T-helper 2 cell treated with Interferon-gamma antibody and Interleukin-4, amounts not matched to agents 5 μg/mL and 100 μg/mL, for 36 hours (primary cell): ENCODE measurements around the gene PTPRN2.

Source experiments
- DNase-seq: peaks from one replicate; pipeline ENCODE4 v3.0.0; 2021; ENCODE audit warnings: low spot score
- H3K27ac Mint-ChIP-seq: one replicate; pipeline ENCODE4 v1.8.0; 2021; ENCODE audit warnings: mild to moderate bottlenecking, mixed read lengths
- H3K27me3 Mint-ChIP-seq: one replicate; pipeline ENCODE4 v1.8.0; 2021; ENCODE audit warnings: low read depth, mixed read lengths
- H3K36me3 Mint-ChIP-seq: one replicate; pipeline ENCODE4 v1.8.0; 2021; ENCODE audit warnings: low read depth, mixed read lengths
- H3K4me1 Mint-ChIP-seq: one replicate; pipeline ENCODE4 v1.8.0; 2021; ENCODE audit warnings: low read depth, mixed read lengths
- H3K4me3 Mint-ChIP-seq: one replicate; pipeline ENCODE4 v1.8.0; 2022; ENCODE audit warnings: mild to moderate bottlenecking, moderate library complexity, mixed read lengths
- H3K9me3 Mint-ChIP-seq: one replicate; pipeline ENCODE4 v1.8.0; 2021; ENCODE audit warnings: mixed read lengths

Gene PTPRN2

DNA sequence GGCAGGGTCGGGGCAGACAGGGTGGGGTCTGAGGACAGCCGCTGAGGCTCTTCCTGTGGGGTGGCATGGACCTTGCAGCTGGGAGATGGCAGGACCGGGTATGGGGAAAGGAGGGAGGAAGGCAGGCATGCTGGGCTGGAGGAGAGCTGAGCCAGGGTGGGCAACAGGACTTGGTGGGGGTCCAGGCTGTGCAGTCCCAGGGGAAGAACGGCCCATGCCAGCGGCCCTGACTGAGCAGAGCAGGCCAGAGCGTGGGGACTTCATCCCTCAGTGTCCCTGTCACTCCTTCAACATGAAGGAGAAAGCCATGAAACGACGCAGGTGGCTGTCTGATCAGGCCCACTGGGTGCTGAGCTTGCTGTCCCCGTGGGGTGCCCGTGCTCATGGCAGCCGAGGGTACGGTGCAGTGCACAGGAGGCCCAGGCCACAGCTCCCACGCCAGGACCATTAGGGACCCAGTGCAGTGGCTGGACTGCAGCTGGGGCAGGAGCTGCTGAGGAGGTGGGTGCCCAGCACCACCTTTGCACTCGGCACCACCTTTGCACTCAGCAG, 519.6 kb downstream of the PTPRN2 start:
- H3K36me3 Mint-ChIP-seq: no peaks in the 10 kb centered on the region
- H3K4me1 Mint-ChIP-seq: no peaks in the 10 kb centered on the region
- no peaks in the 10 kb centered on the region for H3K27me3 Mint-ChIP-seq
- no peak overlapping the region for H3K27ac Mint-ChIP-seq
- DNase-seq: no peak
- no peak overlapping the region for H3K4me3 Mint-ChIP-seq
- H3K9me3 Mint-ChIP-seq: peaks cover 4% of the 10 kb centered on the region

DNA sequence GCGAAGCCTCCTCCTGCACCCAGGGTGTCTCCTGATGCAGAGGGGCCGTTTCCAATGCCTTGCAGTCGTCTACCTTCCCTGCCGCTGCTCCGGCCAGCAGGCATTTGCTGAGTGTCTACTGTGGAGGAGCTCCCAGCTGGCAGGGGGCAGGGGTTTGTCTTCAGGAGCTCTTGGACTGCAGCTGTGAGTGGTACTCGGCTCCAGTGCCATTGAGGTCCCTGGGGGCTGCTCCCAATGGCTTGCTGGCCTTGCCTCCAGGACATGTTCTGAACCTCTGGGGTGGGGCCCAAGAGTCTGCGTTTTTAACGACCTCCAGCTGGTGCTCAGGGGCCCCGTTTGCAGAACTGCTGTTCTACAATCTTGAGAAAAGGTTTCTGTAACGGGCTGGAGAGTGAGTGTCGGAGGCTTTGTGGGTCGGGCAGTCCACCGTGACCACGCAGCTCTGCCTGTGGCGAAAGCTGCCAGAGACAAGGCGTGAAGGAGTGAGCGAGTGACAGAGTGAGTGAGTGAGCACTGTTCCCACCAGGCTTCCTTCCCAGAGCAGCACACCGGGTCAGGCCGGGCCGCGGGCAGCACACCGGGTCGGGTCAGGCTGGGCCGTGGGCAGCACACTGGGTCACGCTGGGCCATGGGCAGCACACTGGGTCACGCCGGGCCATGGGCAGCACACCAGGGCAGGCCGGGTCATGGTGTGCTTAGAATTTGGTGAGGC, 520.2 kb downstream of the PTPRN2 start:
- Mint-ChIP-seq H3K4me3 (no peak overlapping the region), H3K9me3 (peaks cover 4% of the 10 kb centered on the region), H3K36me3 (no peaks in the 10 kb centered on the region), H3K4me1 (no peaks in the 10 kb centered on the region), H3K27me3 (no peaks in the 10 kb centered on the region), H3K27ac (no peak overlapping the region)
- DNase-seq: no peak

DNA sequence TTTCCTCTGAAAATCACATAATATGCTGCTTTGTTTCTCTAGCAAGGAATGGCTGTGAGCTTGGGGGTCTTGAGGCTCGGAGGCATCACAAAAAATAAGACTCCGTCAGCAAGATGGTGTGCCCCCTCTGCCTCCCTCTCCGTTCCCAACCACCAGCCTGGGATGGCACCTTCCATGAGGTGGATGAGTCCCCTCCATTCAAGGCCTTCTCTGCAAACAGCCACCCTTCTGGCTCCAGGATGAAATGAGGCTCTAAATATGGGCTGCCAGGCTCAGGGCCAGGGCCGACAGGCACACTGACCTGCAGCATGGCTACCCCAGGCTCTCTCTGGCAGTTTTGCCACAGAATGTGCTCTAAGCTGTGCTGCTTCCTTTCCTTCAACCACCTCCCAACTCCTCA, 521.5 kb downstream of the PTPRN2 start:
- no peak overlapping the region for H3K27ac Mint-ChIP-seq
- no peaks in the 10 kb centered on the region for H3K27me3 Mint-ChIP-seq
- no peaks in the 10 kb centered on the region for H3K36me3 Mint-ChIP-seq

DNA sequence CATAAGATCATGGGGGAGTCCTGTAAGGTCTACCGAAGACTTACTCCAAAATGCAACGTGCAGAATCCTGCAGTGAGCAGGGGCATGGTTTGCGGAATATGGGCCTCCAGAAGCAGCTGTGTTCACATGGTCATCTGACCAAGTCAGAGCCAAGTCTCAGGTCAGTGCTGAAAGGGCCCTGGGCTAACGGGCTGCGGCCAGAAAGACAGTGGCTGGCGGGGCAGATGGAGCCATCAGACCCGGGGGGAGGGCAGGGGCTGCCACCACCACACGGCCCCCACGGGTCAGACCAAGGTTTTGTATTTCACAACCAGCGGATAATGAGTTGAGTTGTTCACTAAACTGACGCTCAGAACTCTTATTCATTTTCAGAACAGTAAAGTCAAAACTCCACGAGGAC, 522.3 kb downstream of the PTPRN2 start:
- no peaks in the 10 kb centered on the region for H3K4me1 Mint-ChIP-seq
- H3K27ac Mint-ChIP-seq: no peak overlapping the region
- no peak overlapping the region for H3K4me3 Mint-ChIP-seq
- DNase-seq: no peak
- H3K36me3 Mint-ChIP-seq: no peaks in the 10 kb centered on the region
- H3K27me3 Mint-ChIP-seq: no peaks in the 10 kb centered on the region
- peaks cover 7% of the 10 kb centered on the region for H3K9me3 Mint-ChIP-seq

More for the DNA sequence above, 521.5 kb downstream of the PTPRN2 start:
- DNase-seq: no peak
- H3K9me3 Mint-ChIP-seq: peaks cover 4% of the 10 kb centered on the region
- no peaks in the 10 kb centered on the region for H3K4me1 Mint-ChIP-seq
- no peak overlapping the region for H3K4me3 Mint-ChIP-seq

DNA sequence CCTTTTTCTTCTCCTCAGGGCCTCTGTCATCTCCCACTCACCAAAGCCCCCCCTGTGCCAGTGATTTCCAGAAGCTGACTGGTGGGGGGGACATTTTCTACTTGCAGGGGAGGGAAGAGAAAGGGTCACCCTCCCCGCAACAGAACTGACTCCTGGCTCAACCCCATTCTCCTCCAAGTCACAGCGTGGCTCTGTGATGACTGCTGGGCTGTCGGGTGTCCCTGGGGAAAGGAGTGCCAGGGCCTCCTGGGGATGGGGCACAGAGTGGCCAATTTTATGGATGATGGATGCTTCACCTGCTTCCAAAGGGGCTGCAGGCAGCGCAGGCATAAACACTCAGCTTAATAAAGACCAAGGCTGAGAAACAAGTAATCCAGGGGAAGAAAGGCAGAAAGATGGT, 523.0 kb downstream of the PTPRN2 start:
- H3K36me3 Mint-ChIP-seq: no peaks in the 10 kb centered on the region
- H3K4me1 Mint-ChIP-seq: no peaks in the 10 kb centered on the region

DNA sequence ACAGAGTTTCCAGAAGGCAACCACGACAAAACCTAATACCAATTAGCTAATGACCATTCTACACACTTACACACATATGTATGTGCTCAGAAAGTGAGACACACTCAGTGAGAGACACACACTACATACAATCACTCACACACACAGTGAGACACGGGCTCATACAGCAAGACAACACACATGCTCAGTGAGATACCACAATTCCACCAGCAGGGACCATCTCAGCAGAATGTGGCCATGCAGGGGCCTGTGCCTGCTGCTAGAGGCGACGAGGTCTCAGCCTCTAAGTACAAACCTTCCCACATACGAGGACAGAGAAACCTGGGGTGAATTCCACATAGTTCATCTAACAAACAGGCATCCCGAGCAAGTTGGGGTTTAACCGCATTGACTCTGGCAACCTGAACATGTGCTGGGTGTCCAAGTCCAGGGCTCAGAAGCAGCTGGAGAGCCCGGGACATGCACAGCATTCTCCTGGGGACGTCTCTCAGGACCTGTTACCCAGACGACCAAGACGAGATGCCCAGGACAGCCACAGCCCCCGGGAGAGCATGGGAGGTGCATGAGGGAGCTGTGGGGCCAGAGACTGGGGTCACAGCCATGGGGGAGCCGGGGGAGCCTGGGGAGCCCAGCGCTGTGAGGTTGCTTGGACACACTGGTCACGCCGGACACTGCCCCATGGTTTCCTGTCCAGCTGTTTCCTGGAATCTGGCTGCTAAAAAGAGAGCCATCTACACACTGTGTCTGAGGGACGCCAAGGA, 523.6 kb downstream of the PTPRN2 start:
- H3K4me1 Mint-ChIP-seq: no peaks in the 10 kb centered on the region
- no peaks in the 10 kb centered on the region for H3K36me3 Mint-ChIP-seq
- H3K27ac Mint-ChIP-seq: no peak overlapping the region

More for the DNA sequence above, 523.0 kb downstream of the PTPRN2 start:
- Mint-ChIP-seq H3K9me3 (peaks cover 3% of the 10 kb centered on the region), H3K27ac (no peak overlapping the region), H3K4me3 (no peak overlapping the region), H3K27me3 (no peaks in the 10 kb centered on the region)
- DNase-seq: no peak

DNA sequence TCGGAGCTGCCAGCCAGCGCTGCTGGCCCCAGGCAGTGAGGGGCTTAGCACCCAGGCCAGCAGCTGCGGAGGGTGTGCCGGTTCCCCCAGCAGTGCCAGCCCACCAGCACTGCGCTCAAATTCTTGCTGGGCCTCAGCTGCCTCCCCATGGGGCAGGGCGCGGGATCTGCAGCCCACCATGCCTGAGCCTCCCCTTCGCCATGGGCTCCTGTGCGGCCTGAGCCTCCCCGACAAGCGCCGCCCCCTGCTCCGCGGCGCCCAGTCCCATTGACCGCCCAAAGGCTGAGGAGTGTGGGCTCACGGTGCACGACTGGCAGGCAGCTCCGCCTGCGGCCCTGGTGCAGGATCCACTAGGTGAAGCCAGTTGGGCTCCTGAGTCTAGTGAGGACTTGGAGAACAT, 525.0 kb downstream of the PTPRN2 start:
- Mint-ChIP-seq H3K36me3 (no peaks in the 10 kb centered on the region), H3K4me3 (no peak overlapping the region)

More for the DNA sequence above, 523.6 kb downstream of the PTPRN2 start:
- DNase-seq: no peak
- H3K27me3 Mint-ChIP-seq: no peaks in the 10 kb centered on the region
- H3K9me3 Mint-ChIP-seq: peaks cover 3% of the 10 kb centered on the region
- no peak overlapping the region for H3K4me3 Mint-ChIP-seq

DNA sequence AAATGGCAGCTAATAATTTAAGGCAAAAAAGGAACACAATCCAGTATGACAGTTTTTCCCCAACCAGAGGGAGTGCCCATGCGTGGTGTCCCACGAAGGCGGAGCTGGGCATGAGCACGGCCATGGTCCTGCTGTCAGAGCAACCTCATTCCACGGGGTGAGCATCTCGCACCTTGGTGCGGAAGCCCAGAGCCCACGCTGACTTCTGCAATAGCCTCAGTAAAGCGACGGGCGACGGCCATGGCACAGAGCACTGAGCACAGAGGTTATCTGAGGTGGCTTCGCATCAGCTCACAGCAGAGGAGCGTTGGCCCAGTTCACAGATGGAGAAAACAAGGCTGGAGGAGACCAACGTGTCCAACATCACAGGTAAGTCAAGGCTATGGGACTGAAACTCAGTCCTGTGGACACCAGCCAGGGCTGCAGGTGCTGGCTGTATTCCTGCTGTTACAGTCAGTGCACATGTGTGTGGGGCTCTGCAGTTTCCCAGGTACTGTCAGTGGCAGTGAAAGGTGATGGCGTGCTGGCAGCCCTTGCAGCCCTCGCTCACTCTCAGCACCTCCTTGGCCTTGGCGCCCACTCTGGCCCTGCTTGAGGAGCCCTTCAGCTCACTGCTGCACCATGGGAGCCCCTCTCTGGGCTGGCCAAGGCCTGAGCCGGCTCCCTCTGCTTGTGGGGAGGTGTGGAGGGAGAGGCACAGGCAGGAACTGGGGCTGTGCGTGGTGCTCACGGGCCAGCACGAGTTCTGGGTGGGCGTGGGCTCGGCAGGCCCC, 525.6 kb downstream of the PTPRN2 start:
- Mint-ChIP-seq H3K4me3 (no peak overlapping the region), H3K27ac (no peak overlapping the region), H3K4me1 (no peaks in the 10 kb centered on the region), H3K27me3 (no peaks in the 10 kb centered on the region), H3K9me3 (peaks cover 3% of the 10 kb centered on the region), H3K36me3 (no peaks in the 10 kb centered on the region)
- DNase-seq: no peak

More for the DNA sequence above, 525.0 kb downstream of the PTPRN2 start:
- Mint-ChIP-seq H3K4me1 (no peaks in the 10 kb centered on the region), H3K27me3 (no peaks in the 10 kb centered on the region), H3K27ac (no peak overlapping the region), H3K9me3 (peaks cover 3% of the 10 kb centered on the region)
- no peak for DNase-seq

DNA sequence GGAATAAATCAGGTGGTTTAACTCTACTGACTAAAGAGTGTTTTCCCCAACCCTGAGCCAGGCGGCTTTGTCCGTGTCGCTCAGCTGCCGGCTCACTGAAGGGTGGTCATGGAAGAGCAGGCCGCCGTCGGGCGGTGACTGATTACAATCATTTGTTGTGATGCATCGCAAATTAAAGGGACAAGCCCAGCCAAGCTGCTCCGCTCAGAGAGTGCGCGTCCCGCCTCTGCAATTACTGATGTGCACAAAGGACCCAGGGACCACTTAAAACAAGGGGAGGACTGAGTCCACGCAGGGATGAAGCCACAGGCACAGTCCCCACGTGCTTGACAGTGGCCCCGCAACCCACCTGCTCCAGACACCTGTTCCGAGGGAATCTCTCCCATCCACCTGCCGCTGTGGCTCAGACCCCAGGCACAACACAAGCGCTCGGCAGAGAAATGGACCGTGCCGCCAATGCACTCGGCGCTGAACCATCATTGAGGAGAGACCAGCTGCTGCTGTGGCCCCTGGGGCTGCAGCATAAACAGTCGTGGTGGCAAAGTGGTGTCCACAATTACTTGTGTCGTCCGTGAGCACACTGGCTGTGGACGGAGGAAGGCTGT, 526.5 kb downstream of the PTPRN2 start:
- H3K4me3 Mint-ChIP-seq: no peak overlapping the region
- DNase-seq: no peak
- no peaks in the 10 kb centered on the region for H3K36me3 Mint-ChIP-seq
- H3K9me3 Mint-ChIP-seq: peaks cover 3% of the 10 kb centered on the region
- H3K27me3 Mint-ChIP-seq: no peaks in the 10 kb centered on the region
- H3K27ac Mint-ChIP-seq: no peak overlapping the region
- no peaks in the 10 kb centered on the region for H3K4me1 Mint-ChIP-seq

DNA sequence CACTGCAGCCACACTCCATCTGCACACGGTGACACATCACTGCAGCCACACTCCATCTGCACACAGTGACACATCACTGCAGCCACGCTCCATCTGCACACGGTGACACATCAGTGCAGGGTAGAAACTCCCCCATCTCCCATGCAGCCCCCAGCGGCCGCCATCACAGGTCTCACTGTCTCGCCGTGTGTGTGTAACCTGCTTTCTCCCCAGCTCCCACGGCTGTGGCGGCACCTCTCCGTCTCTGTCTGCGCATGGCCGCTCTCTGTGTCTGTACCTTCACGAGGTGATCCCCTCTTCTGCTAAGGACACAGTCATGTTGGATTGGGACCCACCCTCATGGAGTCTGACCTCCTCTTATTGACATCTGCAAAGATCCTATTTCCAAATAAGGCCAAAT, 527.4 kb downstream of the PTPRN2 start:
- H3K9me3 Mint-ChIP-seq: peaks cover 3% of the 10 kb centered on the region
- no peaks in the 10 kb centered on the region for H3K4me1 Mint-ChIP-seq
- no peak overlapping the region for H3K4me3 Mint-ChIP-seq
- no peak for DNase-seq
- no peak overlapping the region for H3K27ac Mint-ChIP-seq
- no peaks in the 10 kb centered on the region for H3K36me3 Mint-ChIP-seq
- no peaks in the 10 kb centered on the region for H3K27me3 Mint-ChIP-seq

DNA sequence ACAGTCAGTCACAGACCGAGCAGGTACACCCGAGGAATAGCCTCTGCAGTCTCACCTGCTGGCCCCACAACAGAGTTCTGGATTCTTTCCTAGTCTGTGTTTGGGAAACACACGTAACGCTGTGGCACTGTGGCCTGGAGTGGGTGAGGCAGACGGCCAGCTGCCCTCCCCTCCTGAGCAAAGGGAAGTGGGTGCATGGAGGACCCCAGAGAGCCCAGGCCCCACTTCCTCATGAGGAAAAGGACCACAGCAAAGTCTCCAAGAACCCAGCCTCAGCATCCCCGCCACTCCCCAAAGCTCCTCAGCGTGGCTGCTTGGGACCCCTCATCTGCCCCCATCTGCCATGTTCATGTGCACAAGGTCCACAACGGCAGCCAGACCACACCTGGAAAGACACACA, 530.2 kb downstream of the PTPRN2 start:
- Mint-ChIP-seq H3K27me3 (no peaks in the 10 kb centered on the region), H3K36me3 (no peaks in the 10 kb centered on the region), H3K4me1 (no peaks in the 10 kb centered on the region), H3K27ac (no peak overlapping the region), H3K4me3 (no peak overlapping the region), H3K9me3 (peaks cover 3% of the 10 kb centered on the region)
- DNase-seq: no peak

DNA sequence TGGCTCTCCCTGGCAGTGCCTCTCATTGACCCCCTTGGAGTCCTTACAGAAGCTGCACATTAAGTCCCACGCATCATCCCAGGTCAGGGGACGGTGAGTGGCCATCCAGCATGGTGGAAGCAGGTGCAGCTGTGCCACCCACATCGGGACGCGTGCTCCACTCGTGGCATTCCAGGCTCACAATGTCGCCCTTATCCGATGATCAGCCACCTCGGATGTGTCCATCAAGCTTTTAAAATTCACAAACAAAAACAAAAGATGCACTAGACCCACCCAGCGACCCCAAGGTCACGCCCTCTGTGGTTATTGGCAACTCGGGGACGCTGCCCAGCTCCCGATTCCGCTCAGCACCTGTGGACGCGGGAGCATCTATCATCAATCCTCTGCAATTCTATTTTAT, 530.9 kb downstream of the PTPRN2 start:
- no peak for DNase-seq
- Mint-ChIP-seq H3K9me3 (peaks cover 3% of the 10 kb centered on the region), H3K27me3 (no peaks in the 10 kb centered on the region), H3K36me3 (no peaks in the 10 kb centered on the region), H3K27ac (no peak overlapping the region), H3K4me1 (no peaks in the 10 kb centered on the region), H3K4me3 (no peak overlapping the region)

DNA sequence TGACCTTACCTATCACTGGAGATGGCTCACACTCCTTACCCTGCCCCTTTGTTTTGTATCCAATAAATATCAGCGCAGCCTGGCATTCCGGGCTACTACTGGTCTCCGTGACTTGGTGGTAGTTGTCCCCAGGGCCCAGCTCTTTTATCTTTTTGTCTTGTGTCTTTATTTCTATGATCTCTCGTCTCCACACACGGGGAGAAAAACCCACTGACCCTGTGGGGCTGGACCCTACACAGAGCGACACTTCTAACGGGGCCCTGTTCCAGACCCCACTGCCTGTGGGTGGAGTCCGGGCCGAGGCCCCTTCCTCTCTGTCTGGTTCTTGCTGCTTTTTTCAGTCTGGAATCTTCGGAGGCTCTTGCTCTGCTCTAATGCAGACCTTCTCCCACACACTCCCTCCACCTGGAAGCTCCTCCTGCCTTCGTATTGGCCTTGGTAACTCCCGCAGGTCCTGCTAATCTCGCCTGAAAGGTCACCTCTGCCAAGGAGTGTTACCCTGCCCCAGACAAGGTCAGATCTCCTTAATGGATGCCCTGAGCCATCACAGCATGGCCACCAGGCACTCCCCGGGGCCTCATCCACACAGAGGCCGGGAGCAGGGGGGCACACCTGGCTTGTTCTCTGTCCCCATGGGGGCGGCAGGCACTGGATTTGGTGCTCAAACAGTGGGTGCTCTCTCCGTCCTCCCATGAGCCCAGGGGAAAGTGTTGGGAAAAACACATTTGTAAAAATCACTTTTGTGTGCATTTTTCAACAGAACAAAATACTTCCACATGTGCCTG, 531.7 kb downstream of the PTPRN2 start:
- no peak for DNase-seq
- Mint-ChIP-seq H3K4me3 (no peak overlapping the region), H3K4me1 (no peaks in the 10 kb centered on the region), H3K36me3 (no peaks in the 10 kb centered on the region), H3K9me3 (peaks cover 2% of the 10 kb centered on the region), H3K27ac (no peak overlapping the region), H3K27me3 (no peaks in the 10 kb centered on the region)
